ENCODE measurements around the gene U2AF2. TPM values are rescaled to one million over a fixed set of nuclear protein-coding genes. Genes with fewer than 3 reads are reported as not detected.

The U2AF2 gene
- total and polyA plus RNA-seq, 2 of the 4 experiments (the other 2 are of a cell fraction), result 120 to 260 TPM

GRCh38 chr19:55667958-55668357 lies 13.1 kb downstream of the U2AF2 start:
- Histone ChIP-seq H2AFZ (replicated peaks; ENCODE audit: low read length, poor library complexity) (no peak overlapping the region), H3K27me3 (ENCODE audit: control insufficient read depth, insufficient read depth, low read length) (no peaks in the 10 kb centered on the region), H2BK120ac (ENCODE audit: low read depth, low read length) (no peak overlapping the region), H3K79me1 (ENCODE audit: low read depth in 1 of 2, low read length in 2 of 2) (peaks cover 25 to 64% of the 10 kb centered on the region in 2 experiments), H2AK9ac (replicated peaks; ENCODE audit: low read depth, low read length, poor library complexity) (peak overlapping the region; percentile 24), H3K4me3 (ENCODE audit: insufficient read depth, low read depth, low read length) (no peak overlapping the region), H3K4ac (ENCODE audit: low read depth, low read length) (no peak overlapping the region), H3K9me3 (ENCODE audit: control insufficient read depth, insufficient read depth, low read length) (no peaks in the 10 kb centered on the region), H3K18ac (ENCODE audit: low read depth, low read length) (no peak overlapping the region), H4K5ac (ENCODE audit: low read depth, low read length) (no peak overlapping the region), H2BK15ac (ENCODE audit: low read depth, low read length) (no peak overlapping the region), H4K91ac (ENCODE audit: insufficient read depth, low read depth, low read length) (no peak overlapping the region), H3K9ac (ENCODE audit: low read depth, low read length) (no peak overlapping the region), H3K4me2 (ENCODE audit: low read depth, low read length) (no peak overlapping the region), H3K36me3 (ENCODE audit: control insufficient read depth, insufficient read depth, low read length) (peaks cover 70% of the 10 kb centered on the region), H4K8ac (ENCODE audit: low read depth in 2 of 2, low read length in 2 of 2) (no peak overlapping the region), H2AK5ac (ENCODE audit: low read depth, low read length) (no peak overlapping the region), H3K4me1 (ENCODE audit: control insufficient read depth, insufficient read depth, low read length) (no peaks in the 10 kb centered on the region), H2BK5ac (ENCODE audit: low read depth, low read length, poor library complexity, severe bottlenecking) (no peak overlapping the region), H3K9me1 (ENCODE audit: insufficient read depth, low read length) (no peaks in the 10 kb centered on the region), H3K27ac (ENCODE audit: insufficient read depth, low read length) (no peak overlapping the region), H3K56ac (ENCODE audit: extremely low read depth, insufficient read depth, low read length) (no peak overlapping the region), H2BK20ac (ENCODE audit: low read depth, low read length) (no peak overlapping the region), H3K14ac (replicated peaks; ENCODE audit: low read depth, low read length) (no peak overlapping the region), H3K23ac (ENCODE audit: low read depth, low read length) (no peak overlapping the region), H4K20me1 (ENCODE audit: insufficient read depth, low read length) (peaks cover 88% of the 10 kb centered on the region)
- ChIA-PET POLR2A (ENCODE audit: unreplicated experiment) (no interaction called here), CTCF (no interaction called here)
- in situ Hi-C loops (cut with MboI; ENCODE audit: low sequenced_read_pairs), result loop anchor here (25.0 kb wide), 2 partner anchors 1206 to 1531 kb away; partner anchors contain the start of genes CDC42EP5, CNOT3 and LENG9
- TF ChIP-seq RCOR1 (IDR thresholded peaks at IDR 0.05; ENCODE audit: insufficient replicate concordance, low read length), result no peak
- no peak for TF ChIP-seq SMC3 (IDR thresholded peaks at IDR 0.05; ENCODE audit: low read depth, low read length)
- TF ChIP-seq RAD21 (IDR thresholded peaks at IDR 0.05; ENCODE audit: low read length), result no peak
- no peak for TF ChIP-seq USF2 (IDR thresholded peaks at IDR 0.05; ENCODE audit: low read depth, low read length)
- no peak for TF ChIP-seq CTCF (conservative IDR thresholded peaks at IDR 0.05; ENCODE audit: low read depth, low read length)
- no peak for TF ChIP-seq FOS (IDR thresholded peaks at IDR 0.05; ENCODE audit: low read depth, low read length)
- TF ChIP-seq ELK1 (IDR thresholded peaks at IDR 0.05; ENCODE audit: borderline replicate concordance, low read depth, low read length), result no peak
- no peak for TF ChIP-seq MAZ (IDR thresholded peaks at IDR 0.05; ENCODE audit: borderline replicate concordance, low read depth, low read length)
- no peak for TF ChIP-seq NFE2L2 (IDR thresholded peaks at IDR 0.05; ENCODE audit: low read depth, low read length)
- TF ChIP-seq RFX5 (IDR thresholded peaks at IDR 0.05; ENCODE audit: low read depth, low read length), result no peak
- TF ChIP-seq MXI1 (IDR thresholded peaks at IDR 0.05; ENCODE audit: borderline replicate concordance, low read depth, low read length), result no peak
- no peak for TF ChIP-seq CEBPB (IDR thresholded peaks at IDR 0.05; ENCODE audit: low read depth, low read length)
- no peak for TF ChIP-seq MAFK (IDR thresholded peaks at IDR 0.05; ENCODE audit: low read depth, low read length)
- TF ChIP-seq POLR2A (IDR thresholded peaks at IDR 0.05; ENCODE audit: low read depth, low read length), result no peak
- TF ChIP-seq BHLHE40 (IDR thresholded peaks at IDR 0.05; ENCODE audit: low read depth, low read length), result no peak
- TF ChIP-seq CHD1 (IDR thresholded peaks at IDR 0.05; ENCODE audit: low read depth, low read length), result no peak
- ATAC-seq (ENCODE audit: low read depth) (no peak), DNase-seq (no peak)
- intact Hi-C loops (cut with micrococcal nuclease), result no loop called here
- no TSS peak for BruUV-seq (replicated peaks)
- WGBS, 2 experiments (ENCODE audit: extremely low coverage in 2 of 2, insufficient read length in 1 of 2), result 87% methylated on average over 7 of the region's 11 CpGs; no CpG with 5 or more reads in 1 of the 2 experiments
- dilution Hi-C loops (cut with HindIII; ENCODE audit: low sequenced_read_pairs, unreplicated experiment), result no loop called here
